ENCODE measurements around the gene SEC16A.

The SEC16A gene

DNA sequence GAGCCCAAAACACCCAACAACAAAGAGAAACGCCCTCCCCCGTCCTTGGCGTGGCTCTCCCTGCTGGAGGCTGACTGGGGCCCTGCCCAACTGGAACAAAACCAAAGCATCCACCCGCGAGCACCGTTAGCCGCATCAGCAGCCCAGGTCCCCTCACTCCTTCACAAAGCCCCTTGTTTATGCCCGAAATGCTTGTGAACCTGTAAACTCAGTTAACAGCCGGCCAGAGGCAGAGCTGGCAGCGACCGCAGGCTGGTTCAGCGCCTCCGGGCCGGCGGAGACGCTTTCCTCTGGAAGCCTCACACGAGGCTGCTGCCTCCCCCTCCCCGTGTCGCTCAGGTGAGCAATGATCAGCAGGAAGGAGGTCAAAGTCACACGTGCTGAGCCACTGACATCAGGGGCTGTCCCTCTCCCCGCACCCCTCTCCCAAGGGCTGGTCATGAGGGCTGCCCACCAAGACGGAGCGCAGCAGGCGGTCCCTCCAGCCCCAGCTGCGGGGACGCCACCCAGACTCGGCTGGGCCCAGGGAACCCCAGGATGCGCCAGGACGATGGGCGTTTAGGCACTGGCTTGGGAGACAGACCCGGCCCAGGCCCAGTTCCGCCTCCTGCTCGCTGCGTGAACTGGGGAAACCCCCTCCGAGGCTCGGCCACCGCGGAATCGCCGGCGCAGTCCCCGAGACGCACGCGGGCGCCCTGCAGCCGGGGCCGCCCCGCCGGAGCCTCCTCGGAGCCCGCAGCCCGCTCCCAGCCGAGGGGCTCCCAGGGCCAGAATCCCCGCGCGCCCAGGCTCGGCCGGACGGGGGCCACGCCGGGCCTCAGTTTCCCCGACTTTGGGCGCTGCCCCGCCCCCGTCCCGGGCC, 83.4 kb downstream of the SEC16A start:
- DNase-seq (ENCODE audit: low read depth), result no peak

DNA sequence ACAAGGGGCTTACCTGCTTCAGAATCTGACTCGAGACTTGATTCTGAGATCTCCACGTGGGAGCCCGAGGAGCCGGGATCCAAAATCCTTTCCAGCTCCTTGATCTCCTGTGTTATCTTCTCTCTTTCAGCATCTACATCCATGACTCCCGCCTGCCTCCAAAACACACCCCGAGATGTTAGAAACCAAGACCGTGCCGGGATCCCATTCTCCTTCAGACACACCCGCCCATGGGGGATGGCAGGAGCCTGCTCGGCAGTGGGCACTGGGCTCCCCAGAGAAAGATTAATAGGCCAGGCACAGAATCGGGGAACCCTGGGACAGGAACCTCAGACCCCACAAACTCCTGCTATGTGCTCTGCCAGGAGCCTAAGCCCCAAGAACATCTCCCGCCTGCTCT, 84.6 kb downstream of the SEC16A start:
- DNase-seq (ENCODE audit: low read depth), result no peak

- no peak for DNase-seq (ENCODE audit: low read depth)
Observed at GRCh38 chr9:136397643-136398042, 85.2 kb downstream of the SEC16A start.

DNA sequence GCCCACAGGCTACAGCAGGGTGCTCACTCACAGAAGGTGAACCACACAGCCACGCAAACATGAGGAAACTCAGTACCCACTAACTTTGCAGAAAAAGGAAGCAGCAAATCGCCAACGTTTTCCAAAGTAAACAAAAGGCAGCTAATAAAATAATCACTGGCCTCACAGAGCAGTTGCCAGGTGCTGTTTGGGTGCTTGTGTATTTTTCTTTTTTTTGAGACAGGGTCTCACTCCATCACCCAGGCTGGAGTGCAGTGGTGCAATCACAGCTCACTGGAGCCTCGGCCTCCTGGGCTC, 86.7 kb downstream of the SEC16A start:
- no peak for DNase-seq (ENCODE audit: low read depth)

- no peak for DNase-seq (ENCODE audit: low read depth)
Observed at GRCh38 chr9:136395345-136396218, 87.3 kb downstream of the SEC16A start.

GRCh38 chr9:136395020-136395340, 87.9 kb downstream of the SEC16A start:
- no peak for DNase-seq (ENCODE audit: low read depth)

DNA sequence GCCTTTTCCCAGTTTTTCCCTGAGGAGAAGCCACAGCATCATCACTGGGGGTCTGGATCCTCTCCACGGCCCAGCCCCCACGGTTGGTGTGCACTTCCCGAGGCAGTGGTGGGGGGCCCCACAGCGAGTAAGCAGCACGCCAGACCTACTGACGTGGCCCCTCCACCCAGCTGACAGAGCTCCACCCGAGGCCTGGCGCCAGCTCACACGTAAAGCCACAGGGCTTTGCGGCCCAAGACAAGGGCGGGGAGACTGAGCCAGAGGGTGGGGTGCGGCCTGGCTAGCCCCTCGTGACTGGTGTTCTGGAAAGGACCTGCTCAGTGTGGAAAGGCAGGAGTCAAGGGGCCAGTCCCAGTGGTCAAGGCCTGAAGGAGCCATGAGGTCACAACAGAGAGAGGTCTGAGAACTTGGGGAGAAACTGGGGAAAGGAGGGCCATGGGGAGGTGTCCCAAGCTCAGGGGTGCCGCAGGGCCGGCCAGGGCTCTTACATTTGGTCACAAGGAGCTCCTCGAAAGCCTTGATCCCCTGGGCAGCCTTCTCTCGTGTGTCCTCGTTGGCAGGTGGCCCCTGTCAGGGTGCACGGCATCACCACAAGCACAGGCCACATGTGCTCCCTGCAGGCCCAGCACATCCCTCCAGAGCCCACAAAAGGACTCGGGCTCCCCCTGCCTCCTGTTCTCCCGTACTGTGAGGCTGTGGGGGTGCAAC, 88.4 kb downstream of the SEC16A start:
- DNase-seq (ENCODE audit: low read depth), result no peak

GRCh38 chr9:136393531-136393930, 89.3 kb downstream of the SEC16A start:
- DNase-seq (ENCODE audit: low read depth), result no peak

GRCh38 chr9:136392538-136393449, 90.0 kb downstream of the SEC16A start:
- no peak for DNase-seq (ENCODE audit: low read depth)

GRCh38 chr9:136391737-136392537, 90.9 kb downstream of the SEC16A start:
- DNase-seq (ENCODE audit: low read depth), result no peak

All from activated gamma-delta T cell treated with anti-CD3 and anti-CD28 coated beads, Interleukin-2, amount 50 U/mL, for 16 hours (primary cell).